GM21529 (cell line): ENCODE results near the gene ADIPOR2.
"Not testable (repeated sequence)": the region's sequence is repeated elsewhere in the genome, so short reads cannot be mapped to it uniquely, and the experiment has no call there.

ENCODE experiments used
- ATAC-seq: cut with Tn5 transposase; IDR thresholded peaks from one replicate; pipeline ENCODE4 v1.9.1; 2021; ENCODE audit not compliant: unreplicated experiment

The ADIPOR2 gene

DNA sequence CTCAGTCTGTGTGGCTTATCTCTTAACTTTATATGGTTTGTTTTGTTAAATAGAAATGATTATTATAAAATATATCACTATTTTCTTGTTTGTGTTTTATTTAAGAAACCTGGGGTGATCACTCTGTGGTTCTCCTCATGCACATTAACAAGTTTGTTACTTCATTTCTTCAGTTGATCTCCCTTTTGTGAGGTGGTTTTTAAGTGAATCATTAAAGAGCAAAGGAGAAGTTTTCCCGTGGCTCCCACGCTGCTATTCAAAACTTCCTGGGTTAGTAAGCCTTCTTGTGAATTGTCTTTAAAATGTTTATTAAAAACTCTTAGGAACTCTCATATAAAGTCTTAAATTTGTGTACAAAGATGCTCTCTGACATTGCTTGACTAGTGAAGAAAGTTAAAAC lies 11.8 kb downstream of the ADIPOR2 start:
- ATAC-seq: no peak

DNA sequence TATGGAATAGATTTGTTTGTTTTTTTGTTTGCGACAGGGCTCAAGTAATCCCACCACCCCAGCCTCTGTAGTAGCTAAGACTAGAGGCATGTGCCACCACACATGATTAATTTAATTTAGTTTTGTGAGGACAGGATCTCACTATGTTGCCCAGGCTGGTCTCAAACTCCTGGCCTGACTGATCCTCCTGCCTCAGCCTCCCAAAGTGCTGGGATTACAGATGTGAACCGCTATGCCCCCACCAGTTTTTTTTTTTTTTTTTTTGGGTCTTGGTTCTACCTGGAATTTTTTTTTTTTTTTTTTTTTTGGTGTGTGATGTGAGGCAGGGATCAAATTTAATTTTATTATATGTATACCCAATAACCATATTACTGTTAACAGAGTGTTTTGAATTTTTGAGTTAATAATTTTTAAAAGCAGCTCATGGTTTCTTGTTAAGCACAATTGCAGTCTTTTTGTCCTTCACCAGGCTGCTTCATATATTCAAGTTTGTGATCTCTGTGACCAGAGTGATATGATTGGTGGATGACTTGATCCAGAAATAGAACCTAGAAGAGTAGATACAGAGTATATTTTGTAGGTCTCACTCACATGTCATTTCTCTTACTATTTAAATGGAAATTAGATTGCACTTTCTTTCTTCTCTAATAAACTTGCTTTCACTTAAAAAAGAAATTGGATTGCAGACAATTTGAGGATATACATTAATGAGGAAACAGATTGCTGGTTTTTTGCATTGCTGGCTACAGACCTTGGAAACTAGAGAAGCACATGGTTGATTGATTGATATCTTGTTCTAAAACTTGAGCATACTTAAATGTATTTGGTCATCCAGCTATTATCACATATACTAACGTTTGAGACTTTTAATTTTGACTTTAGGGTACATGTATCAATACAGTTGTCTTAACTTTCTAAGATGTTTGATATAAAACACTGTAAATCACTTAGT lies 13.2 kb downstream of the ADIPOR2 start:
- no peak for ATAC-seq

DNA sequence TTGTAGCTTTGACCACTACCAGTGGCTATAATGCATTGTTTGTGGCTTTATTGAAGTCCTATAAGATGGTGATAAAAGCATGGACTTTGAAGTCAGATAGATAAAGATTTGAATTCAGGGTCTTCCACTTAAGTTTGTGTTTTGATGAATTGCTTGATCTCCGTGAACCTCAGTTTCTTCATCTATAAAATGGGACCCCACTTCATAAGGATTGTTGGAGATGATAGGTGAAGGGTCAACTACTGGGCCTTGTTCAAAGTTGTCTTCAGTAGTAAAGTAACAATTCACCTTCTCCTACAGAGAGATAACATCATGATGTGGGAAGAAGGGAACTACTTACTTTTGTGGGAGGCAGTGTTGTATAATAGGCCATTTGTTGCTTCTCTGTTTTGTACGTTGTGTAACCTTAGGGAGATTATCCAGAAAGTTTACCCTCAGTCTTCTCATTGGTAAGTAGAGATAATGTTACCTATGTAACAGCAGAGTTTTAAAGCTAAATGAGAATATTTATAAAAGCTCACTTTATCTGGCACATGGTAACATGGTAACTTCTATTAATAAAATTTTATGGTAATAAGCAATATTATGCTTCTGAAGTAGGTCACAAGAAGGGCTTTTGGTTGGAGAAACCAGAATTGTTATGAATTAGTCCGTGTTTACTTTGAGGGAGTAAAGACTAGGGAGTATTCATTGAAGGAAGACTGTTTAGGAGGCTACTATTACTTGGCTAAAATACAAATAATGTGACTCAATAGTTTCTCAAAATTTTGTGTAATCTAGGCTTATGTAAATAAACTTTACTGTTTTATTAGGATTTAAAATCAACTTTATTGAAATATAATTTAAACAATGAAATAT lies 15.1 kb downstream of the ADIPOR2 start:
- no peak for ATAC-seq

DNA sequence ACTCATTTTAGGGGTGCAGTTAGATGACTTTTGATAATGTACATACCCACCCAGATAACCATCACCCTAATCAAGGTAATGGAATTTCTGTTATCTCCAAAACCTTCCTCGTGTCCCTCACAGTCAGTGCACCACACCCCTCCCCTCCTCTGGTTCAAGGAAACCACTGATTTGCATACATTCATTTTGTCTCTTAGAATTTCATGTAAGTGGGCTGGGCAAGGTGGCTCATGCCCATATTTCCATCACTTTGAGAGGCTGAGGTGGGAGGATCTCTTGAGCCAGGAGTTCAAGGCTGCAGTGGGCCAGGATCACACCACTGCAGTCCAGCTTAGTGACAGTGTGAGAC lies 15.7 kb downstream of the ADIPOR2 start:
- ATAC-seq: no peak

DNA sequence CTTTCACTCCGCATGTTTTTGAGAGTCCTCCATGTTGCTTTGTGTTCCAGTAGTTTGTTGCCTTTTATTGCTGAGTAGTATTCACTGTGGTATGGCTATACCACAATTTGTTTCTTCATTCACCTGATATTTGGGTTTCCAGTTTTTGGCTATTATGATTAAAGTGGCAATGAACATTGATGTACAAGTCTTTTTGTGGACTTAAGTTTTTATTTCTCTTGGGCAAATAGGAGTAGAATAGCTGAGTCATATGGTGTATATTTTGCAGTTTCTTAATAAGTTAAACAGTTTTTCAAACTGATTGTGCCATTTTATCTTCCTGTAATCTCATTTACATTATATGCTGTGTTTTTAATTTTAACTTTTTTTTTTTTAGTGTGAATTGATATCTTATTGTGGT lies 16.2 kb downstream of the ADIPOR2 start:
- no peak for ATAC-seq

DNA sequence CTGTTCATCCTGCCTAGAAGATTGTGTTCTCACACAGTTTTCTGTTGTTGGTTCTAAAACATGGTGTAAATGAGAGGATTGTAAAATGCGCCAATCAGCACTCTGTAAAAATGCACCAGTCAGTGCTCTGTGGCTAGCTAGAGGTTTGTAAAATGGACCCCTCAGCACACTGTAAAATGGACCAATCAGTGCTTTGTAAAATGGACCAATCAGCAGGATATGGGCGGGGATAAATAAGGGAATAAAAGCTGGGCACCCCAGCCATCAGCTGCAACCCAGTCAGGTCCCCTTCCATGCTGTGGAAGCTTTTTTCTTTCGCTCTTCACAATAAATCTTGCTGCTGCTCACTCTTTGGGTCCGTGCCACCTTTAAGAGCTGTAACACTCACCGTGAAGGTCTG lies 19.1 kb downstream of the ADIPOR2 start:
- not testable (repeated sequence) for ATAC-seq

DNA sequence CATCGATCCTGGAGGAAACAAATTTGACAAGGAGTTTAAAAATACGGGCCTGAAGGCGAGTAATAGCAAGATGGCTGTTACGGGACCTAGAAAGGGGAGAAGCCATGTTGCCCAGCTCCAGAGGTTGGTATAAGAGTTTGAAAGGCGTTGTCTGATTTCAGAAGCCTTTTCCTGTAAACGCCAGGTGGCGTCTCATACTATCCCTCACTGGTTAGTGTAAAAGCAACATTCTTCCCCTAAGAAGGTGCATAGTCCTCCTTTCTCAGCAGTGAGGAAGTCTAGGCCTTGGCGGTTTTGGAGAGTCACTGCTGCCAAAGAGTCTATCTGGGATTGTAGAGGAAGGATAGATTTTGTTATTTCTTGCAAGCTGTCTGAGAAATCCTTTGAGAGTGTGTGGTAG lies 20.0 kb downstream of the ADIPOR2 start:
- ATAC-seq: not testable (repeated sequence)

DNA sequence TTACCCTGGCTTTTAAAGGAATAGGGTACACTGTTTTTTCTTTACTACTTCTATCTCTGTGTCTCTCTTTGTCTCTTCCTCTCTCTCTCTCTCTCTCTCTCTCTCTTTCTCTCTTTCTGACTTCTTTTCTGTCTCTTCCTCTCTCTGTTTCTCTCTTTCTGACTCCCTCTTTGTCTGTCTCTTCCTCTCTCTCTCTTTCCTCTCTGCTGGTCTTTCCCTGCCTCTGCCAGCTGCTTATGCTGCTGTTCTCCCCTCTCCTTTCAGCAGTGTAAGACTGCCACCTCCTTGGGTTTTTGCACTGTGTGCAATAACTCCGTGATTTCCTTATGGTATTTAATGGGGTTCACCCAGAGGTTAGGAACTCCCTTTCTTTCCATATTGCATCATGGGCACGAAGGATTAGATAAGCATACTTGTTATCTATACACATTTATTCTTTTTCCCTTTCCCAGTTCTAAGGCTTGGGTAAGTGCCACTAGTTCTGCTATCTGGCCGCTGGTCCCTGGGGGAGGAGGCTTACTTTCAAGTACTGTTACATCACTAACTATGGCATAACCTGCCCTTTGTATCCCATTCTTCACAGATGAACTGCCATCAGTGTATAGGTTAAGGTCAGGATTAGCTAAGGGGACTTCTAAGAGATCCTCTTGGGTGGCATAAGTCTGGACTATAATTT lies 20.8 kb downstream of the ADIPOR2 start:
- ATAC-seq: not testable (repeated sequence)

DNA sequence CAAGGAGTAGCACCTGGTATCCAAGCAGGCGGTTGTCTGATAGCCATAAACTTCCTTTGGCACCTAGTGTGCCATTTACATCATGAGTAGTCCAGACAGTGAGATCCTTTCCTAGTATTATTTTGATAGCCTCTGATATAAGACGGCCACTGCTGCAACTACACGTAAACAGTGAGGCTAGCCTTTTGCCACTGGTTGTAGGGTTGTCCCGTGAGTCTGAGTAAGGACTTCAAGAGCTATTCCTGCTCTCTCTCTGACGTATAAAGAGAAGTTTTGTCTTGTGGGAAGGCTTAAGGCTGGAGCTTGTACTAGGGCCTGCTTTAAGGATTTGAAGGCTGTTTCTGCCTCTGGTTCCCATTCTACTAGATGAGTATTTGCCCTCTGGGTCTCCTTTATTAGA lies 21.4 kb downstream of the ADIPOR2 start:
- not testable (repeated sequence) for ATAC-seq

DNA sequence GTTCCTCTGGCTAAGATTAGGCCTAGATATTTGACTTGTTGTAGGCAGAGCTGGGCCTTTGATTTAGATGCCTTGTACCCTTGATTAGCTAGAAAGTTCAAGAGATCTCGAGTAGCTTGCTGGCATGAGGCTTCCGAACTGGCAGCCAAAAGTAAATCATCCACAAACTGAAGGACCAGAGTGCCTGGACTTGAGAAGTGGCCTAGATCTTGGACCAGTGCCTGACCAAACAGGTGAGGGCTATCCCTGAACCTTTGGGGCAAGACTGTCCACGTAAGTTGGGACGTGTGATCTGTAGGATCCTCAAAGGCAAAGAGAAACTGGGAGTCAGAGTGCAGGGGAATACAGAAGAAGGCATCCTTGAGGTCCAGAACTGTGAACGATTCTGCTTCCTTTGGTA lies 22.0 kb downstream of the ADIPOR2 start:
- not testable (repeated sequence) for ATAC-seq

DNA sequence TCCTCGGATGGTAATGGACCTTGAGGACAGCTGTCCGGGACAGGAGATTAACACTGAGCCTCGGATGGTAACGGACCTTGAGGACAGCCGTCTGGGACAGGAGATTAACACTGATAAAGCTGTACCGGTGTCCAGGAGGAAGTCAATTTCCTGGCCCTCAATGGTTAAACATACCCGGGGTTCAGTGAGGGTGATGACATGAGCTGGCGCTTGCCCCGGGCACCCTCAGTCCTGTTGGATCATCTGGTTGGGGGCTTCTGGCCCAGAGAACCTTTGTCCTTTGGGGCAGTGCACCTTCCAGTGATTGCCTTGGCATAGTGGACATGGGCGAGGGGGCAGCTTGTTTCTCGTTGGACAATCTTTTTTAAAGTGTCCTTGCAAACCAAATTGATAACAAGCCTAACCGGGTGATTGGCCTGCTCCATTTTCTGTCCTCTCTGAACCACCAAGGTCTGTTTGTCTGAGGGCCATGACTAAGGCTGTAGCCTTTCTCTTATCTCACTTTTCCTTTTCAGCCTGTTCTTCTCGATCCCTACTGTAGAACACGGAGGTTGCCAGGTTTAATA lies 23.0 kb downstream of the ADIPOR2 start:
- ATAC-seq: not testable (repeated sequence)

DNA sequence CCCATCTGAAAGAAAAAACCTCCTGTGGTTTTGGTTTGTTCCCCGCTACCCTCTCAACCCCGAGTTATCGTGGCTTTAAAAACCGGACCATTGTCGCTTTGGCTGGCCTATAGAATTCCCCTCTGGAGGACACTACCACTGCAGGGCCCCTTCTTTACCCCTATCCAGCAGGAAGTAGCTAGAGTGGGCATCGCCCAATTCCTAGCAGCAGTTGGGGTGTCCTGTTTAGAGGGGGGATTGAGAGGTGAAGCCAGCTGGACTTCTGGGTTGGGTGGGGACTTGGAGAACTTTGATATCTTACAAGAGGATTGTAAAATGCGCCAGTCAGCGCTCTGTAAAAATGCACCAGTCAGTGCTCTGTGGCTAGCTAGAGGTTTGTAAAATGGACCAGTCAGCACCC lies 24.6 kb downstream of the ADIPOR2 start:
- ATAC-seq: not testable (repeated sequence)

DNA sequence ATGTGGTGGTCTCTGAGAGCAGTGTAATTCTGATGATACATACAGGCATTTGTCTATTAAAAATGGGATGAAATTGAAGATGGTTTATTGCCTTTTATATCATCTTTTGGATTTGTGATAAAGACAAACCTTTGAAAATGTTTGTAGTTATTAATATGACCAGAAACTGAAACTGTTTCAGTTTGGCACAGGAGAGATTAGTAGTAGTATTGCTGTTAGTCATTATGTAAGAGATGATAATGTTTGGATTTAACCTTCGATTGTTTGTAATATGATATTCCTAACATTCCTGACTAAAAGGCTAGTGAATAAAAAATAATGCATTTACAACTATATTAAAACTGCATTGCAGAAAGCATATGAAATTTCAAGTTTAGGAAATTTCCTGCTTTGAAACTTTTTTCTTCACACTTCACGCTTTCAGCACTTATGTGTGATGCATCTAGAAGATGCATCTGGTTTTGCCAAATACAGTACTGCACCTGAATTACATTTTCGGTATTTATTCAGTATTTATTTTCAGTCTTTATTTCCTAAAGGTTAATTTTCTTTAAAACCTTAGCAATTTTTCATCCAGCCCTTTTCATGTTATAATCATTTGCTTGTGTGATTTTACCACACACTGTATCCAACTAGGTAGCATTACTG lies 25.5 kb downstream of the ADIPOR2 start:
- ATAC-seq: no peak

DNA sequence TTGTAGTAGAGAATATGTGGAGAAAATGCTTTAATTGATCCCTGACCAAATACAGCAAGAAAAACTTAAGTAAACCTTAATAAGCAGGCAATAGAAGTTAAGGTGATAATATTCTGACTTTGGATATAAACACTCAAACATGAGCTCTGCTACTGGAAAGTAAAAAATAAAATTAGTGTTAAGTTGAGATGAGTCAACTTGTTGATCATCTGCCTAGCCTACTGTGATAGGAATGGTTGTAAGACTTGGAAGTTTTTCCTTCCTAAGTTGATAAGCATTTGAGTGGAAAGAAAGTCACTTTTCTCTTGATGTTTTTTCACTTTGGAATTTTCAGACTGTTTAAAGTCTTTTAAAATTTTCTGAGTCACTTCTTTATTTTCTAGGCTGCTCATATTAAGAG lies 26.0 kb downstream of the ADIPOR2 start:
- no peak for ATAC-seq

DNA sequence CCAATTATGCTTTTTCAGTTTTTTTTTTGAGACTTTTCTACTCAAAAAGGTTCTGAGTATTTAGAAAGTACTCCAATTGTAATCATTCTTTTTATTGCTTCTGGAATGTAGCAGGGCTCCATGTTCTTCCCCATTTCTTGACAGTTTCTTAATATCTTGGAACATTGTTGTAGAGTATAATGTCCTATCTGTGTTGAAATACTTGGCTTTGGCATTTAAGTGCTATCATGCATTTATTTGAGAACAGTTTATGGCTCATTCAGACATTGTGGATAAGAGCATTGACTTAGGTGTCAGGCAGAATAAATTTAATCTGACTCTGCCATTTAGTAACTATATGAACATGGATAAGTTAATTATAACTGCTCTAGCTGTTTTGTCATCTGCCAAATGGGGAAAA lies 28.3 kb downstream of the ADIPOR2 start:
- no peak for ATAC-seq

DNA sequence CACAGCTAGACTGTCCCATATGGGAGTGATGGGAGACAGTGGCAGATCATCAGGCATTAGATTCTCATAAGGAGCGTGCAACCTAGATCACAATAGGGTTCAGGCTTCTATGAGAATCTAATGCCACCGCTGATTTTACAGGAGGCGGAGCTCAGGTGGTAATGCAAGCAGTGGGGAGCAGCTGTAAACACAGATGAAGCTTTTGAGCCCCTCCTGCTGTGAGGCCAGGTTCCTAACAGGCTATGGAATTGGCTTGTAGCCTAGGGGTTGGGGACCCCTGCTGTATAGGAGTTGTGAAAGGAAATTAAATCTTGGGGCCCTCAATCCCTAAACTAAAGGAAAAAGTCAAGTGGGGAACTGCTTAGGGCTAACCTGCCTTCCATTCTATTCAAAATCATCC lies 29.6 kb downstream of the ADIPOR2 start:
- no peak for ATAC-seq

DNA sequence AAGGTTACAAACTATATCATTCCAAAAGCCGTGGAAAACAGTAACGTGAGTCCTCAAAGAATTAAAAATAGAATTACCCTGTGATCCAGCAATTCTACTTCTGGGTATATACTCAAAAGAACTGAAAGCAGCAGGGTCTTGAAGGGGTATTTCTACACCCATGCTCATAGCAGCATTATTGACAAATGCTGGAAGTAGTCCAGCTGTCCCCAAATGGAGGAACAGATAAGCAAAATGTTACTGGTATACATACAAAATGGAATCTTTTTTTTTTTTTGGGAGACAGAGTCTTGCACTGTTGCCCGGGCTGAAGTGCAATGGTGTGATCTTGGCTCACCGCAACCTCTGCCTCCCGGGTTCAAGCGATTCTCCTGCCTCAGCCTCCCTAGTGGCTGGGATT lies 32.9 kb downstream of the ADIPOR2 start:
- no peak for ATAC-seq

DNA sequence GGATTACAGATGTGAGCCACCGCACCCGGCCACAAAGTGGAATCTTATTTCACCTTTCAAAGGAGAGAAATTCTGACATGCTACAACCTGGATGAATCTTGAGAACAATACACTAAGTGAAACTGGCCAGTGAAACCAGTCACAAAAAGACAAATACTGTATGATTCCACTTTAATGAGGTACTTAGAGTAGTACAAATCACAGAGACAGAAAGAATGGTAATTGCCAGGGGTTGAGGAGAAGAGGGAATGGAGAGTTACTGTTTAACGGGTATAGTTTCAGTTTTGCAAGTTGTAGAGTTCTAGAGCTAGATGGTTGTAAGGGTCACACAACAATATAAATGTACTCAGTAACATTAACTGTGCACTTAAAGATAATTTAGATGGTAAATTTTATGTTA lies 33.4 kb downstream of the ADIPOR2 start:
- ATAC-seq: no peak

DNA sequence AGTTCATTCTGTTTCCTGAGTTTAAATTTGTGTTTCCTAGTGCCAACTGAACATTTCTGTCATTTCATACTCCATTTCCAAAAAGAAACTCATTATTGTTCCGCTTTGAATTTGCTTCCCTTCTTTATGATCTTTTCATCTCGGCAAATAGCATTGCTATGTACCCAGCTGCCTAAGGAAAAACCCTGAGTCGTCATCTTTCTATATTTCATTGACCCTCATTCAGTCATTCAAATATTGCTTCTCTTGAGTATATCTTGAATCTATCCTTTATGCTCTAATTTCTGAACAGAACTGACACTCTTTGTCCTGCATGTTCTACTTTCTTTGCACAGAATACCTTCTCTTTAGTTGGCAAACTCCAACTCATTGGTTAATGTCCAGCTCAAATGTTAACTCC lies 35.9 kb downstream of the ADIPOR2 start:
- ATAC-seq: no peak

DNA sequence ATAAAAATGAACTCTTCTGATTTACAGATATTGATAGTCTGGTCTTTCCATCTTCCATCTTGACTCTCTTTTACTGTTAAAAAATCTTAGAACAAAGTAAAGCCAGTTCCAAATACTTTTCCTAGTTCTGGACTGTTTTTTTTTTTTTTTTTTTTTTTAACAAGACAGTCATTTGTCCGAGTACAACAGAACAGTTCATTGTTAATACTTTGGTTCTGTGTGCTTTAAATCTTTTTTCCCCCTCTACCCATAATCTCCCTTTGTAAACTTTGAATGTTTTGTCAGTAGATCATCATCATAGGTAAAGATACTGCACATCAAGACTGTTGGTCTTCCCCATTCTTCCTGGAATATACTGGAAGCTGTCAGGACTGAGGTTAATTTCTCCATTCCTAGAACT lies 38.0 kb downstream of the ADIPOR2 start:
- no peak for ATAC-seq
